GM12878 (cell line): ENCODE measurements around the gene ATP2C2. TPM values are rescaled to one million over a fixed set of nuclear protein-coding genes. Genes with fewer than 3 reads are reported as not detected.

Experiments
- ATAC-seq: fragments of 200-7000 bp; cut with Tn5 transposase; 3 replicates; pipeline ENCODE4 v1.9.1; 2020; ENCODE audit warnings: mild to moderate bottlenecking, moderate library complexity
- BruUV-seq: library from RNA; stranded (reverse); fragments of 400-500 nt; replicated peaks from 2 replicates; lab custom pipeline; 2021; lab: Mats Ljungman, UMichigan
- CTCF ChIA-PET: fragments of 300-600 bp; sonication (Branson Sonifier 250); formaldehyde crosslinking; extraction: SDS; loops from one replicate; lab custom pipeline; 2021; ENCODE audit warnings: inconsistent platforms; lab: Yijun Ruan, JAX
- POLR2A ChIA-PET: fragments of 350-600 bp; formaldehyde crosslinking; extraction: SDS; loops from one replicate; lab custom pipeline; 2021; ENCODE audit warnings: inconsistent platforms; lab: Charles Lee
- RAD21 ChIA-PET: fragments of 300-600 bp; sonication (Branson Sonifier 250); formaldehyde crosslinking; loops from one replicate; lab custom pipeline; 2023; ENCODE audit warnings: antibody characterized with exemption; ENCODE audit not compliant: unreplicated experiment; lab: Charles Lee
- SMC1A ChIA-PET: fragments of 300-600 bp; sonication (Branson Sonifier 250); formaldehyde crosslinking; loops from one replicate; lab custom pipeline; 2023; ENCODE audit not compliant: unreplicated experiment, uncharacterized antibody; lab: Charles Lee
- DNase-seq: peaks from one replicate; pipeline ENCODE4 v3.0.0-alpha.2; 2011; ENCODE audit warnings: low read depth, low spot score
- FAIRE-seq: peaks from 3 replicates; lab custom pipeline; 2011; peaks lifted over from hg19 to GRCh38; lab: Jason Lieb, UNC
- H2AFZ ChIP-seq: 2 replicates; pipeline ENCODE4 v1.6.0; 2011; ENCODE audit warnings: low read depth, low read length, control low read depth; ENCODE audit not compliant: control insufficient read depth
- H3K27ac ChIP-seq: 2 replicates; pipeline ENCODE4 v1.5.1; 2011; ENCODE audit warnings: control low read depth; ENCODE audit not compliant: control insufficient read depth, insufficient read depth
- H3K27me3 ChIP-seq, 2 experiments: replicated peaks in 1 of 2; 2 replicates each; pipeline versions ENCODE4 v1.6.0 to v1.6.1; 2011; ENCODE audit warnings: low read length in 1 of 2; ENCODE audit not compliant: control insufficient read depth in 2 of 2, insufficient read depth in 2 of 2
- H3K36me3 ChIP-seq, 2 experiments: 2 replicates each; pipeline ENCODE4 v1.5.1; 2011; ENCODE audit warnings: low read length in 1 of 2; ENCODE audit not compliant: control insufficient read depth in 2 of 2, insufficient read depth in 2 of 2
- H3K4me1 ChIP-seq: 2 replicates; pipeline ENCODE4 v1.6.1; 2011; ENCODE audit warnings: mild to moderate bottlenecking, low read length, moderate library complexity, mixed read lengths; ENCODE audit not compliant: control insufficient read depth, insufficient read depth
- H3K4me2 ChIP-seq: 2 replicates; pipeline ENCODE4 v1.6.0; 2011; ENCODE audit warnings: control low read depth; ENCODE audit not compliant: control insufficient read depth, insufficient read depth
- H3K4me3 ChIP-seq: fragments of 200-600 bp; sonication (generic); 2 replicates; pipeline ENCODE4 v1.5.1; 2016
- H3K79me2 ChIP-seq: 2 replicates; pipeline ENCODE4 v1.6.0; 2011; ENCODE audit warnings: low read length; ENCODE audit not compliant: control insufficient read depth, insufficient read depth
- H3K9ac ChIP-seq: 2 replicates; pipeline ENCODE4 v1.8.0; 2011; ENCODE audit warnings: low read length, control low read depth, mixed read lengths; ENCODE audit not compliant: control insufficient read depth, insufficient read depth
- H3K9me3 ChIP-seq: replicated peaks from 3 replicates; pipeline ENCODE4 v1.5.1; 2011; ENCODE audit warnings: mild to moderate bottlenecking, low read length; ENCODE audit not compliant: control insufficient read depth, insufficient read depth
- H4K20me1 ChIP-seq: 2 replicates; pipeline ENCODE4 v1.6.0; 2011; ENCODE audit not compliant: control insufficient read depth, insufficient read depth
- BCLAF1 ChIP-seq: fragments of 450-650 bp; IDR thresholded peaks from 2 replicates; pipeline ENCODE4 v1.6.1; 2017; ENCODE audit warnings: antibody characterized with exemption, mild to moderate bottlenecking, moderate library complexity
- CBFB ChIP-seq: IDR thresholded peaks from 2 replicates; pipeline ENCODE4 v1.6.1; 2016; ENCODE audit warnings: antibody characterized with exemption, low read depth
- GABPA ChIP-seq: IDR thresholded peaks from 2 replicates; pipeline ENCODE4 v1.6.1; 2014; ENCODE audit warnings: antibody characterized with exemption, low read depth, mild to moderate bottlenecking, inconsistent platforms
- SIX5 ChIP-seq: IDR thresholded peaks from 2 replicates; pipeline ENCODE4 v1.6.1; 2011; ENCODE audit warnings: mild to moderate bottlenecking, low read depth, low read length, moderate library complexity; ENCODE audit not compliant: severe bottlenecking
- SMC3 ChIP-seq: IDR thresholded peaks from 2 replicates; pipeline ENCODE4 v1.6.1; 2011; ENCODE audit warnings: low read length, improper control_type of control experiment, borderline replicate concordance
- STAT1 ChIP-seq: fragments of 450-650 bp; conservative IDR thresholded peaks from 2 replicates; pipeline ENCODE4 v1.6.1; 2014; ENCODE audit warnings: antibody characterized with exemption, mild to moderate bottlenecking
- ZSCAN29 ChIP-seq: fragments of 450-650 bp; IDR thresholded peaks from 2 replicates; pipeline ENCODE4 v1.6.1; 2017; ENCODE audit warnings: mild to moderate bottlenecking, moderate library complexity
- WGBS: methylation state at CpG from one replicate; pipeline ENCODE4 v1.1.6; 2016; ENCODE audit warnings: low lambda C conversion rate; ENCODE audit not compliant: insufficient replicate concordance, insufficient coverage; ENCODE audit errors: missing lambda C conversion rate; 5-methylcytosine and 5-hydroxymethylcytosine counted together
- in situ Hi-C: fragments of 300-500 bp; cut with MboI; formaldehyde crosslinking; loops from 9 replicates; pipeline ENCODE4 v1.14.3; 2018; ENCODE audit warnings: mixed read lengths
- intact Hi-C: fragments of 100-400 bp; cut with micrococcal nuclease; formaldehyde crosslinking; loops from one replicate; pipeline ENCODE4 v1.14.2; 2022; ENCODE audit not compliant: unreplicated experiment
- polyA plus RNA-seq, 11 experiments: library from polyadenylated mRNA; depleted of rRNA in 4 of 11; unstranded in 6 of 11; stranded (reverse) in 5 of 11; fragments of >200 nt; fragmentation: Nextera tagmentation in 4 of 11; fragmentation: Illumina TruSeq in 1 of 11; extraction: Ambion mirVana in 4 of 11; extraction: Trizol in 1 of 11; gene quantifications; 1 replicate in 1 of 11; 2 replicates in 10 of 11; pipeline versions ENCODE4 v1.2.1 to v1.2.3, GENCODE V29; 2011 to 2016; ENCODE audit warnings: inconsistent platforms in 2 of 11, missing spikeins in 2 of 11, low read depth in 1 of 11
- total RNA-seq, 4 experiments: library from RNA; depleted of rRNA in 3 of 4; stranded (reverse); fragments of >200 nt in 3 of 4; fragmentation: Illumina TruSeq in 1 of 4; extraction: Trizol in 1 of 4; gene quantifications; 2 replicates each; pipeline versions ENCODE4 v1.2.1 to v1.2.3, GENCODE V29; 2013 to 2021

The ATP2C2 gene
- total and polyA plus RNA-seq, 10 of the 15 experiments (the other 5 are each of a cell fraction or from before 2014, with no cell fraction given), result 0.05 to 0.19 TPM; not detected in 8

GRCh38 chr16:84330685-84331050 lies 37.7 kb upstream of the ATP2C2 start:
- H3K4me2 ChIP-seq, result no peak overlapping the region
- ChIA-PET CTCF (no interaction called here), SMC1A (interaction anchor here (0.6 kb wide), 1 partner anchor 14 kb away, joined by 3 read pairs; no protein-coding TSS in a partner anchor), POLR2A (no interaction called here), RAD21 (no interaction called here)
- intact Hi-C loops, result no loop called here
- no peak overlapping the region for H3K27ac ChIP-seq
- no peaks in the 10 kb centered on the region for H3K79me2 ChIP-seq
- no peak overlapping the region for H2AFZ ChIP-seq
- H3K9ac ChIP-seq, result no peak overlapping the region
- BruUV-seq, result no TSS peak
- no peaks in the 10 kb centered on the region for H3K4me1 ChIP-seq
- TF ChIP-seq STAT1, result no peak
- TF ChIP-seq SMC3, result no peak
- TF ChIP-seq BCLAF1, result no peak
- TF ChIP-seq SIX5, result no peak
- TF ChIP-seq ZSCAN29, result no peak
- TF ChIP-seq GABPA, result no peak
- no peak for TF ChIP-seq CBFB
- no peak for FAIRE-seq
- WGBS, result 68% methylated on average over 5 of the region's 5 CpGs
- H3K4me3 ChIP-seq, result no peak overlapping the region
- in situ Hi-C loops, result no loop called here
- peaks cover 0 to 2% of the 10 kb centered on the region in 2 experiments; a peak in 1 of 4 replicates for H3K27me3 ChIP-seq
- no peaks in the 10 kb centered on the region for H4K20me1 ChIP-seq
- DNase-seq, result no peak
- no peaks in the 10 kb centered on the region for H3K9me3 ChIP-seq
- no peak for ATAC-seq
- no peaks in the 10 kb centered on the region for H3K36me3 ChIP-seq
